HepG2 (cell line): Measurements from ENCODE around the gene ARSH. TPM values are rescaled to one million over a fixed set of nuclear protein-coding genes. Genes with fewer than 3 reads are reported as not detected.

Experiments
- ATAC-seq: fragments of 200-7000 bp; cut with Tn5 transposase; 3 replicates; pipeline ENCODE4 v1.9.1; 2020; ENCODE audit warnings: mild to moderate bottlenecking, moderate library complexity
- BruUV-seq: library from RNA; stranded (reverse); fragments of 400-500 nt; replicated peaks from 2 replicates; lab custom pipeline; 2021; lab: Mats Ljungman, UMichigan
- CTCF ChIA-PET: fragments of 300-600 bp; formaldehyde crosslinking; extraction: SDS; loops from one replicate; lab custom pipeline; 2021; ENCODE audit warnings: low total read pairs, inconsistent platforms, low intra/inter-chr PET ratio; lab: Yijun Ruan, JAX
- POLR2A ChIA-PET: fragments of 350-600 bp; sonication (Branson Sonifier 250); formaldehyde crosslinking; loops from one replicate; lab custom pipeline; 2020; ENCODE audit warnings: antibody characterized with exemption, inconsistent platforms; lab: Yijun Ruan, JAX
- DNase-seq: peaks from one replicate; pipeline ENCODE4 v3.0.0-alpha.2; 2015; ENCODE audit warnings: low spot score
- FAIRE-seq: peaks from 3 replicates; lab custom pipeline; 2011; peaks lifted over from hg19 to GRCh38; lab: Jason Lieb, UNC
- H2AFZ ChIP-seq: one replicate; pipeline ENCODE4 v1.6.1; 2011; ENCODE audit warnings: low read length, inconsistent platforms
- H3K27ac ChIP-seq: fragments of 300-600 bp; 3 replicates; pipeline ENCODE4 v1.8.0; 2011; ENCODE audit warnings: mixed run types, mild to moderate bottlenecking, mixed read lengths, low read length, inconsistent platforms; ENCODE audit not compliant: insufficient read depth; ENCODE audit errors: extremely low read length
- H3K27me3 ChIP-seq, 2 experiments: fragments of 200-600 bp in 1 of 2; 2 replicates in 1 of 2; 3 replicates in 1 of 2; pipeline versions ENCODE4 v1.6.0 to v1.8.0; 2011; ENCODE audit warnings: low read length in 2 of 2, mild to moderate bottlenecking in 2 of 2, moderate library complexity in 2 of 2, inconsistent platforms in 1 of 2; ENCODE audit not compliant: insufficient read depth in 2 of 2, control insufficient read depth in 1 of 2
- H3K36me3 ChIP-seq, 2 experiments: fragments of 200-600 bp in 1 of 2; replicated peaks in 1 of 2; 2 replicates in 1 of 2; 3 replicates in 1 of 2; pipeline versions ENCODE4 v1.5.1 to v1.8.0; 2011; ENCODE audit warnings: low read length in 2 of 2, inconsistent platforms in 1 of 2; ENCODE audit not compliant: insufficient read depth in 2 of 2, control insufficient read depth in 1 of 2
- H3K4me1 ChIP-seq: 2 replicates; pipeline ENCODE4 v1.5.1; 2012; ENCODE audit warnings: low read length, inconsistent platforms; ENCODE audit not compliant: insufficient read depth
- H3K4me2 ChIP-seq: 2 replicates; pipeline ENCODE4 v1.6.0; 2011; ENCODE audit warnings: low read depth, low read length, inconsistent platforms
- H3K4me3 ChIP-seq, 3 experiments: fragments of 200-600 bp in 1 of 3; sonication (generic), shearing (Covaris generic) in 1 of 3; replicated peaks in 1 of 3; 2 replicates each; pipeline ENCODE4 v1.5.1; 2011 to 2016; ENCODE audit warnings: low read length in 3 of 3, inconsistent platforms in 2 of 3, low read depth in 2 of 3, mild to moderate bottlenecking in 2 of 3, control low read depth in 1 of 3, mixed read lengths in 1 of 3; ENCODE audit not compliant: insufficient read depth in 1 of 3
- H3K79me2 ChIP-seq: one replicate; pipeline ENCODE4 v1.6.1; 2011; ENCODE audit warnings: low read length, inconsistent platforms; ENCODE audit not compliant: insufficient read depth
- H3K9ac ChIP-seq: 2 replicates; pipeline ENCODE4 v1.6.0; 2011; ENCODE audit warnings: mild to moderate bottlenecking, low read depth, low read length, inconsistent platforms; ENCODE audit not compliant: insufficient read depth
- H3K9me3 ChIP-seq: 2 replicates; pipeline ENCODE4 v1.5.1; 2012; ENCODE audit warnings: mild to moderate bottlenecking, low read length
- H4K20me1 ChIP-seq: 2 replicates; pipeline ENCODE4 v1.6.0; 2011; ENCODE audit warnings: inconsistent platforms, mild to moderate bottlenecking, low read length, moderate library complexity; ENCODE audit not compliant: insufficient read depth
- AHR ChIP-seq: IDR thresholded peaks from 2 replicates; pipeline ENCODE4 v1.6.1; 2018; ENCODE audit warnings: missing genetic modification reagents, missing compliant biosample characterization
- CHD2 ChIP-seq: IDR thresholded peaks from 2 replicates; pipeline ENCODE4 v1.6.1; 2011; ENCODE audit warnings: low read depth, low read length, improper control_type of control experiment
- GTF2F1 ChIP-seq: fragments of 150-350 bp; IDR thresholded peaks from 2 replicates; pipeline ENCODE4 v1.6.1; 2014; ENCODE audit warnings: low read length
- JDP2 ChIP-seq: sonication (generic); formaldehyde crosslinking; IDR thresholded peaks from 2 replicates; pipeline ENCODE4 v1.8.1; 2022; ENCODE audit warnings: missing genetic modification reagents, borderline replicate concordance
- MXD4 ChIP-seq: IDR thresholded peaks from 2 replicates; pipeline ENCODE4 v1.6.1; 2016; ENCODE audit warnings: mild to moderate bottlenecking, missing biosample characterization, missing genetic modification reagents
- SATB2 ChIP-seq: sonication (generic); formaldehyde crosslinking; IDR thresholded peaks from 2 replicates; pipeline ENCODE4 v1.5.0; 2020; ENCODE audit warnings: missing genetic modification reagents
- TBP ChIP-seq: sonication (generic); formaldehyde crosslinking; IDR thresholded peaks from 2 replicates; pipeline ENCODE4 v1.5.0; 2020; ENCODE audit warnings: missing genetic modification reagents
- U2AF1 ChIP-seq: fragments of 200-400 bp; formaldehyde crosslinking; optimal IDR thresholded peaks from 2 replicates; pipeline ENCODE3; 2017; ENCODE audit warnings: mild to moderate bottlenecking, low read depth, low read length
- ZNF337 ChIP-seq: sonication (generic); formaldehyde crosslinking; IDR thresholded peaks from 2 replicates; pipeline ENCODE4 v1.5.1; 2020; ENCODE audit warnings: missing genetic modification reagents, low read depth, mild to moderate bottlenecking, borderline replicate concordance
- ZNF496 ChIP-seq: sonication (generic); formaldehyde crosslinking; IDR thresholded peaks from 2 replicates; pipeline ENCODE4 v1.8.1; 2023; ENCODE audit warnings: mild to moderate bottlenecking, moderate library complexity, missing genetic modification reagents; ENCODE audit not compliant: insufficient replicate concordance
- ZSCAN31 ChIP-seq: sonication (generic); formaldehyde crosslinking; IDR thresholded peaks from 2 replicates; pipeline ENCODE4 v1.5.0; 2020; ENCODE audit warnings: low read depth, mild to moderate bottlenecking, missing genetic modification reagents
- WGBS: methylation state at CpG from one replicate; pipeline ENCODE4 v1.1.6; 2017; ENCODE audit warnings: low lambda C conversion rate; 5-methylcytosine and 5-hydroxymethylcytosine counted together
- in situ Hi-C: cut with HindIII; loops from 2 replicates; pipeline ENCODE4 v1.10.0; 2017; ENCODE audit warnings: low pct_unique_long_range_greater_than_20kb; ENCODE audit not compliant: extremely low pct_ligation_motif_present
- intact Hi-C: fragments of 100-400 bp; cut with micrococcal nuclease; formaldehyde crosslinking; loops from one replicate; pipeline ENCODE4 v1.10.0; 2022; ENCODE audit not compliant: unreplicated experiment
- polyA plus RNA-seq, 8 experiments: library from polyadenylated mRNA; depleted of rRNA in 3 of 8; stranded (reverse) in 7 of 8; unstranded in 1 of 8; fragments of >200 nt; fragmentation: Illumina TruSeq in 4 of 8; extraction: Trizol in 4 of 8; gene quantifications; 2 replicates each; pipeline versions ENCODE4 v1.2.1 to v1.2.3, GENCODE V29; 2011 to 2016; ENCODE audit warnings: low read depth in 4 of 8, missing spikeins in 1 of 8, mixed read lengths in 1 of 8; ENCODE audit not compliant: insufficient read depth in 1 of 8
- total RNA-seq, 5 experiments: library from RNA; depleted of rRNA; stranded (reverse); fragments of >200 nt; fragmentation: Illumina TruSeq; extraction: Trizol; gene quantifications; 2 replicates each; pipeline ENCODE4 v1.2.3, GENCODE V29; 2016; ENCODE audit warnings: low read depth in 1 of 5
- TF ChIP-seq, protein P1 (sequence below): sonication (generic); formaldehyde crosslinking; IDR thresholded peaks from 2 replicates; pipeline ENCODE4 v1.8.0; 2022; ENCODE audit warnings: missing genetic modification reagents, mild to moderate bottlenecking, moderate library complexity, borderline replicate concordance
- TF ChIP-seq, protein P2 (sequence below), 2 experiments: sonication (generic) in 1 of 2; formaldehyde crosslinking in 1 of 2; IDR thresholded peaks; 2 replicates each; pipeline versions ENCODE4 v1.6.1 to v1.9.0; 2014 to 2022; ENCODE audit warnings: antibody characterized with exemption in 1 of 2, borderline replicate concordance in 1 of 2, inconsistent platforms in 1 of 2, low read depth in 1 of 2, missing genetic modification reagents in 1 of 2
- TF ChIP-seq, protein P3 (sequence below): sonication (generic); formaldehyde crosslinking; IDR thresholded peaks from 2 replicates; pipeline ENCODE4 v1.5.1; 2020; ENCODE audit warnings: mild to moderate bottlenecking, missing genetic modification reagents, moderate library complexity
- TF ChIP-seq, protein P4 (sequence below): sonication (generic); formaldehyde crosslinking; IDR thresholded peaks from 2 replicates; pipeline ENCODE4 v1.4.0; 2020; ENCODE audit warnings: mild to moderate bottlenecking, low read depth, missing genetic modification reagents

The ARSH gene
- total and polyA plus RNA-seq, 2 of the 13 experiments (the other 11 are each of a cell fraction or from before 2014, with no cell fraction given), result not detected

- DNase-seq, result no peak
- 11% methylated on average over 3 of the region's 9 CpGs for whole genome bisulfite sequencing
- ATAC-seq, result no peak
Measured at GRCh38 chrX:3066555-3066954, 60.2 kb downstream of the ARSH start.

More at GRCh38 chrX:3066555-3066954, 60.2 kb downstream of the ARSH start:
- intact Hi-C loops (no loop called here), in situ Hi-C loops (no loop called here)
- Histone ChIP-seq H3K36me3 (no peaks in the 10 kb centered on the region), H2AFZ (no peak overlapping the region), H3K79me2 (no peaks in the 10 kb centered on the region), H3K9ac (no peak overlapping the region), H3K27me3 (no peaks in the 10 kb centered on the region), H3K4me2 (no peak overlapping the region), H3K4me1 (no peaks in the 10 kb centered on the region)
- no TSS peak for BruUV-seq
- TF ChIP-seq, protein P1, sequence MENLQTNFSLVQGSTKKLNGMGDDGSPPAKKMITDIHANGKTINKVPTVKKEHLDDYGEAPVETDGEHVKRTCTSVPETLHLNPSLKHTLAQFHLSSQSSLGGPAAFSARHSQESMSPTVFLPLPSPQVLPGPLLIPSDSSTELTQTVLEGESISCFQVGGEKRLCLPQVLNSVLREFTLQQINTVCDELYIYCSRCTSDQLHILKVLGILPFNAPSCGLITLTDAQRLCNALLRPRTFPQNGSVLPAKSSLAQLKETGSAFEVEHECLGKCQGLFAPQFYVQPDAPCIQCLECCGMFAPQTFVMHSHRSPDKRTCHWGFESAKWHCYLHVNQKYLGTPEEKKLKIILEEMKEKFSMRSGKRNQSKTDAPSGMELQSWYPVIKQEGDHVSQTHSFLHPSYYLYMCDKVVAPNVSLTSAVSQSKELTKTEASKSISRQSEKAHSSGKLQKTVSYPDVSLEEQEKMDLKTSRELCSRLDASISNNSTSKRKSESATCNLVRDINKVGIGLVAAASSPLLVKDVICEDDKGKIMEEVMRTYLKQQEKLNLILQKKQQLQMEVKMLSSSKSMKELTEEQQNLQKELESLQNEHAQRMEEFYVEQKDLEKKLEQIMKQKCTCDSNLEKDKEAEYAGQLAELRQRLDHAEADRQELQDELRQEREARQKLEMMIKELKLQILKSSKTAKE (CRISPR knock-in tag), result no peak
- TF ChIP-seq AHR (CRISPR knock-in tag) (no peak), U2AF1 (no peak), TBP (CRISPR knock-in tag) (no peak), SATB2 (CRISPR knock-in tag) (no peak), ZSCAN31 (CRISPR knock-in tag) (no peak), ZNF337 (CRISPR knock-in tag) (no peak), ZNF496 (no peak), CHD2 (no peak), GTF2F1 (no peak), JDP2 (CRISPR knock-in tag) (no peak), MXD4 (CRISPR knock-in tag) (no peak)
- TF ChIP-seq, protein P2, sequence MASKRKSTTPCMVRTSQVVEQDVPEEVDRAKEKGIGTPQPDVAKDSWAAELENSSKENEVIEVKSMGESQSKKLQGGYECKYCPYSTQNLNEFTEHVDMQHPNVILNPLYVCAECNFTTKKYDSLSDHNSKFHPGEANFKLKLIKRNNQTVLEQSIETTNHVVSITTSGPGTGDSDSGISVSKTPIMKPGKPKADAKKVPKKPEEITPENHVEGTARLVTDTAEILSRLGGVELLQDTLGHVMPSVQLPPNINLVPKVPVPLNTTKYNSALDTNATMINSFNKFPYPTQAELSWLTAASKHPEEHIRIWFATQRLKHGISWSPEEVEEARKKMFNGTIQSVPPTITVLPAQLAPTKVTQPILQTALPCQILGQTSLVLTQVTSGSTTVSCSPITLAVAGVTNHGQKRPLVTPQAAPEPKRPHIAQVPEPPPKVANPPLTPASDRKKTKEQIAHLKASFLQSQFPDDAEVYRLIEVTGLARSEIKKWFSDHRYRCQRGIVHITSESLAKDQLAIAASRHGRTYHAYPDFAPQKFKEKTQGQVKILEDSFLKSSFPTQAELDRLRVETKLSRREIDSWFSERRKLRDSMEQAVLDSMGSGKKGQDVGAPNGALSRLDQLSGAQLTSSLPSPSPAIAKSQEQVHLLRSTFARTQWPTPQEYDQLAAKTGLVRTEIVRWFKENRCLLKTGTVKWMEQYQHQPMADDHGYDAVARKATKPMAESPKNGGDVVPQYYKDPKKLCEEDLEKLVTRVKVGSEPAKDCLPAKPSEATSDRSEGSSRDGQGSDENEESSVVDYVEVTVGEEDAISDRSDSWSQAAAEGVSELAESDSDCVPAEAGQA (IDR thresholded peaks at IDR 0.05; ENCODE audit: low read depth), result no peak
- TF ChIP-seq, protein P2 (CRISPR knock-in tag; IDR thresholded peaks at IDR 0.05; ENCODE audit: borderline replicate concordance), result no peak
- TF ChIP-seq, protein P3, sequence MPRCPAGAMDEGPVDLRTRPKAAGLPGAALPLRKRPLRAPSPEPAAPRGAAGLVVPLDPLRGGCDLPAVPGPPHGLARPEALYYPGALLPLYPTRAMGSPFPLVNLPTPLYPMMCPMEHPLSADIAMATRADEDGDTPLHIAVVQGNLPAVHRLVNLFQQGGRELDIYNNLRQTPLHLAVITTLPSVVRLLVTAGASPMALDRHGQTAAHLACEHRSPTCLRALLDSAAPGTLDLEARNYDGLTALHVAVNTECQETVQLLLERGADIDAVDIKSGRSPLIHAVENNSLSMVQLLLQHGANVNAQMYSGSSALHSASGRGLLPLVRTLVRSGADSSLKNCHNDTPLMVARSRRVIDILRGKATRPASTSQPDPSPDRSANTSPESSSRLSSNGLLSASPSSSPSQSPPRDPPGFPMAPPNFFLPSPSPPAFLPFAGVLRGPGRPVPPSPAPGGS (CRISPR knock-in tag), result no peak
- TF ChIP-seq, protein P4, sequence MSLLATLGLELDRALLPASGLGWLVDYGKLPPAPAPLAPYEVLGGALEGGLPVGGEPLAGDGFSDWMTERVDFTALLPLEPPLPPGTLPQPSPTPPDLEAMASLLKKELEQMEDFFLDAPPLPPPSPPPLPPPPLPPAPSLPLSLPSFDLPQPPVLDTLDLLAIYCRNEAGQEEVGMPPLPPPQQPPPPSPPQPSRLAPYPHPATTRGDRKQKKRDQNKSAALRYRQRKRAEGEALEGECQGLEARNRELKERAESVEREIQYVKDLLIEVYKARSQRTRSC, result no peak
- TF ChIP-seq, all 625 proteins: peak for 0
- Histone ChIP-seq H3K27ac (no peak overlapping the region), H3K4me3 (no peak overlapping the region), H4K20me1 (no peaks in the 10 kb centered on the region), H3K9me3 (no peaks in the 10 kb centered on the region)
- ChIA-PET POLR2A (no interaction called here), CTCF (no interaction called here)
- no peak for FAIRE-seq
